Measurements from ENCODE around the gene AKAP9.

DNA sequence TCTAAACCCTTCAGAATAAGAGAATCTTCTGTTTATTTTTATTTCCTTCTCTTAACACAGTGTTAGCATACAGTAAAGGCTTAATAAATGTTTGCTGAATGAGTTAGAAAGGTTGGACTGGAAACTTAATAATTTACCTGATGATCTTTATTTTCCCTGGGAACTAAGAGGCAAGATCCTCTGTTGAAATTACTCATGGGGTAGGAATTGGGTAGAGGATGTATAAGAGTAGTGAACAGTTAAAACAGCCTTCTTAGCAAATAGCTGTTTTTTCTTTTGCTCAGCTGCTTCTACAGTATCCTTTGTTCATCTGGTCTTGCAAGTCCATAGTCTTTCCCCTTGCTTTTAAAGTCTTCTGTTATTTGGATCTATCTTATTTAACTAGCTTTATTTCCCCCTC is 80.0 kb downstream of the AKAP9 start:
- TF ChIP-seq, protein P1, sequence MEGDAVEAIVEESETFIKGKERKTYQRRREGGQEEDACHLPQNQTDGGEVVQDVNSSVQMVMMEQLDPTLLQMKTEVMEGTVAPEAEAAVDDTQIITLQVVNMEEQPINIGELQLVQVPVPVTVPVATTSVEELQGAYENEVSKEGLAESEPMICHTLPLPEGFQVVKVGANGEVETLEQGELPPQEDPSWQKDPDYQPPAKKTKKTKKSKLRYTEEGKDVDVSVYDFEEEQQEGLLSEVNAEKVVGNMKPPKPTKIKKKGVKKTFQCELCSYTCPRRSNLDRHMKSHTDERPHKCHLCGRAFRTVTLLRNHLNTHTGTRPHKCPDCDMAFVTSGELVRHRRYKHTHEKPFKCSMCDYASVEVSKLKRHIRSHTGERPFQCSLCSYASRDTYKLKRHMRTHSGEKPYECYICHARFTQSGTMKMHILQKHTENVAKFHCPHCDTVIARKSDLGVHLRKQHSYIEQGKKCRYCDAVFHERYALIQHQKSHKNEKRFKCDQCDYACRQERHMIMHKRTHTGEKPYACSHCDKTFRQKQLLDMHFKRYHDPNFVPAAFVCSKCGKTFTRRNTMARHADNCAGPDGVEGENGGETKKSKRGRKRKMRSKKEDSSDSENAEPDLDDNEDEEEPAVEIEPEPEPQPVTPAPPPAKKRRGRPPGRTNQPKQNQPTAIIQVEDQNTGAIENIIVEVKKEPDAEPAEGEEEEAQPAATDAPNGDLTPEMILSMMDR (IDR thresholded peaks at IDR 0.05; ENCODE audit: poor library complexity): no peak
- no peak for TF ChIP-seq EZH2phosphoT487 (IDR thresholded peaks at IDR 0.05; ENCODE audit: low read depth, severe bottlenecking, unreplicated experiment)

Data from hepatocyte (in vitro differentiated cells).